H9 (cell line): ENCODE results near the gene NKAPL. TPM values are rescaled to one million over a fixed set of nuclear protein-coding genes. Genes with fewer than 3 reads are reported as not detected.

Experiments
- DNase-seq: peaks from one replicate; pipeline ENCODE4 v3.0.0-alpha.2; 2017
- H2AFZ ChIP-seq: one replicate; pipeline ENCODE4 v1.6.1; 2013; ENCODE audit warnings: mild to moderate bottlenecking, low read length, control low read depth, moderate library complexity
- H2AK5ac ChIP-seq: 2 replicates; pipeline ENCODE4 v1.6.1; 2013; ENCODE audit warnings: low read length, control low read depth, mixed read lengths; ENCODE audit not compliant: insufficient read length
- H2BK120ac ChIP-seq: one replicate; pipeline ENCODE4 v1.6.1; 2013; ENCODE audit warnings: low read depth, mild to moderate bottlenecking, low read length, control low read depth, inconsistent platforms; ENCODE audit not compliant: poor library complexity, severe bottlenecking
- H2BK12ac ChIP-seq: 2 replicates; pipeline ENCODE4 v1.6.1; 2013; ENCODE audit warnings: low read length, control low read depth, mixed read lengths, low read depth; ENCODE audit not compliant: insufficient read length
- H2BK15ac ChIP-seq: 2 replicates; pipeline ENCODE4 v1.6.1; 2013; ENCODE audit warnings: low read depth, low read length, control low read depth
- H2BK20ac ChIP-seq: one replicate; pipeline ENCODE4 v1.6.1; 2013; ENCODE audit warnings: low read depth, mild to moderate bottlenecking, low read length, control low read depth, inconsistent platforms; ENCODE audit not compliant: poor library complexity, severe bottlenecking
- H2BK5ac ChIP-seq: 2 replicates; pipeline ENCODE4 v1.6.1; 2013; ENCODE audit warnings: low read length, control low read depth, mixed read lengths; ENCODE audit not compliant: insufficient read length
- H3K14ac ChIP-seq: 2 replicates; pipeline ENCODE4 v1.6.1; 2013; ENCODE audit warnings: low read length, control low read depth; ENCODE audit not compliant: insufficient read depth
- H3K18ac ChIP-seq: 2 replicates; pipeline ENCODE4 v1.6.1; 2013; ENCODE audit warnings: low read depth, mild to moderate bottlenecking, mixed read lengths, low read length, control low read depth; ENCODE audit not compliant: insufficient read length
- H3K23ac ChIP-seq: 2 replicates; pipeline ENCODE4 v1.6.1; 2013; ENCODE audit warnings: low read length, control low read depth, mixed read lengths, low read depth; ENCODE audit not compliant: insufficient read length
- H3K23me2 ChIP-seq: 2 replicates; pipeline ENCODE4 v1.6.1; 2013; ENCODE audit warnings: low read depth, mild to moderate bottlenecking, mixed read lengths, low read length, control low read depth; ENCODE audit not compliant: insufficient read length, poor library complexity, severe bottlenecking
- H3K27ac ChIP-seq: 2 replicates; pipeline ENCODE4 v1.5.1; 2013; ENCODE audit warnings: low read length, control low read depth, mixed read lengths, low read depth; ENCODE audit not compliant: insufficient read length
- H3K27me3 ChIP-seq: 2 replicates; pipeline ENCODE4 v1.6.1; 2013; ENCODE audit warnings: low read length, control low read depth, inconsistent platforms; ENCODE audit not compliant: insufficient read depth
- H3K4ac ChIP-seq: 2 replicates; pipeline ENCODE4 v1.6.1; 2013; ENCODE audit warnings: low read depth, mild to moderate bottlenecking, control low read depth, inconsistent platforms, low read length, moderate library complexity
- H3K4me1 ChIP-seq: 2 replicates; pipeline ENCODE4 v1.6.1; 2013; ENCODE audit warnings: low read length, control low read depth, inconsistent platforms; ENCODE audit not compliant: insufficient read depth
- H3K4me2 ChIP-seq: 2 replicates; pipeline ENCODE4 v1.6.1; 2013; ENCODE audit warnings: low read length, control low read depth, mixed read lengths; ENCODE audit not compliant: insufficient read length, insufficient read depth
- H3K56ac ChIP-seq: 2 replicates; pipeline ENCODE4 v1.6.1; 2013; ENCODE audit warnings: low read depth, mild to moderate bottlenecking, mixed read lengths, low read length, control low read depth; ENCODE audit not compliant: insufficient read length
- H3K79me1 ChIP-seq: 2 replicates; pipeline ENCODE4 v1.6.1; 2013; ENCODE audit warnings: low read depth, mild to moderate bottlenecking, moderate library complexity, low read length, control low read depth, inconsistent platforms; ENCODE audit not compliant: insufficient read depth, poor library complexity, severe bottlenecking
- H3K79me2 ChIP-seq: 2 replicates; pipeline ENCODE4 v1.6.1; 2013; ENCODE audit warnings: low read length, control low read depth, inconsistent platforms; ENCODE audit not compliant: insufficient read depth
- H3K9ac ChIP-seq: 2 replicates; pipeline ENCODE4 v1.6.1; 2013; ENCODE audit warnings: low read length, control low read depth, mixed read lengths; ENCODE audit not compliant: insufficient read length; ENCODE audit errors: extremely low read depth
- H3K9me3 ChIP-seq: one replicate; pipeline ENCODE4 v1.6.1; 2013; ENCODE audit warnings: low read depth, low read length, inconsistent platforms; ENCODE audit not compliant: control insufficient read depth
- H3T11ph ChIP-seq: one replicate; pipeline ENCODE4 v1.6.1; 2013; ENCODE audit warnings: mild to moderate bottlenecking, low read length, control low read depth, inconsistent platforms
- H4K20me1 ChIP-seq: one replicate; pipeline ENCODE4 v1.6.1; 2013; ENCODE audit not compliant: control insufficient read depth, insufficient read length, insufficient read depth
- H4K5ac ChIP-seq: 2 replicates; pipeline ENCODE4 v1.6.1; 2013; ENCODE audit warnings: low read depth, mild to moderate bottlenecking, mixed read lengths, low read length, control low read depth; ENCODE audit not compliant: insufficient read length
- H4K8ac ChIP-seq: replicated peaks from 2 replicates; pipeline ENCODE4 v1.6.1; 2013; ENCODE audit warnings: low read length, control low read depth, mixed read lengths, low read depth; ENCODE audit not compliant: insufficient read length
- H4K91ac ChIP-seq: 2 replicates; pipeline ENCODE4 v1.6.1; 2013; ENCODE audit warnings: low read depth, mild to moderate bottlenecking, moderate library complexity, mixed read lengths, low read length, control low read depth; ENCODE audit not compliant: insufficient read length
- H3K27ac Mint-ChIP-seq, 3 experiments: 2 replicates in 2 of 3; 3 replicates in 1 of 3; pipeline ENCODE4 v1.8.0; 2020 to 2021; ENCODE audit warnings: mixed read lengths in 3 of 3, mild to moderate bottlenecking in 1 of 3, moderate library complexity in 1 of 3
- H3K27me3 Mint-ChIP-seq: 2 replicates; pipeline ENCODE4 v1.8.0; 2021; ENCODE audit warnings: low read depth, mild to moderate bottlenecking, moderate library complexity, mixed read lengths
- H3K36me3 Mint-ChIP-seq, 3 experiments: 2 replicates in 2 of 3; 3 replicates in 1 of 3; pipeline ENCODE4 v1.8.0; 2020 to 2021; ENCODE audit warnings: low read depth in 3 of 3, mixed read lengths in 3 of 3; ENCODE audit not compliant: insufficient read depth in 1 of 3
- H3K4me1 Mint-ChIP-seq, 2 experiments: 2 replicates each; pipeline ENCODE4 v1.8.0; 2020; ENCODE audit warnings: mixed read lengths in 2 of 2
- H3K4me3 Mint-ChIP-seq, 2 experiments: 2 replicates in 1 of 2; 3 replicates in 1 of 2; pipeline ENCODE4 v1.8.0; 2020 to 2021; ENCODE audit warnings: mild to moderate bottlenecking in 2 of 2, mixed read lengths in 2 of 2, moderate library complexity in 1 of 2
- H3K9me3 Mint-ChIP-seq, 2 experiments: 2 replicates in 1 of 2; 3 replicates in 1 of 2; pipeline ENCODE4 v1.8.0; 2020; ENCODE audit warnings: mild to moderate bottlenecking in 2 of 2, mixed read lengths in 2 of 2, moderate library complexity in 1 of 2
- WGBS: extraction: QIAGEN DNeasy Blood & Tissue Kit; methylation state at CpG from one replicate; pipeline ENCODE4 v1.1.7; 2013; ENCODE audit warnings: missing lambda C conversion rate, low lambda C conversion rate, mixed read lengths; ENCODE audit not compliant: insufficient read length; ENCODE audit errors: extremely low coverage; 5-methylcytosine and 5-hydroxymethylcytosine counted together
- total RNA-seq: library from RNA; stranded (reverse); gene quantifications from 2 replicates; pipeline ENCODE4 v1.2.1, GENCODE V29; 2021
- TF ChIP-seq, protein P1 (sequence below): fragments of 200-600 bp; sonication (generic); conservative IDR thresholded peaks from 3 replicates; pipeline ENCODE4 v1.8.0; 2021; ENCODE audit warnings: antibody characterized with exemption, mild to moderate bottlenecking

The NKAPL gene
- total RNA-seq, 1 experiment from 2014 or later, result not detected

DNA sequence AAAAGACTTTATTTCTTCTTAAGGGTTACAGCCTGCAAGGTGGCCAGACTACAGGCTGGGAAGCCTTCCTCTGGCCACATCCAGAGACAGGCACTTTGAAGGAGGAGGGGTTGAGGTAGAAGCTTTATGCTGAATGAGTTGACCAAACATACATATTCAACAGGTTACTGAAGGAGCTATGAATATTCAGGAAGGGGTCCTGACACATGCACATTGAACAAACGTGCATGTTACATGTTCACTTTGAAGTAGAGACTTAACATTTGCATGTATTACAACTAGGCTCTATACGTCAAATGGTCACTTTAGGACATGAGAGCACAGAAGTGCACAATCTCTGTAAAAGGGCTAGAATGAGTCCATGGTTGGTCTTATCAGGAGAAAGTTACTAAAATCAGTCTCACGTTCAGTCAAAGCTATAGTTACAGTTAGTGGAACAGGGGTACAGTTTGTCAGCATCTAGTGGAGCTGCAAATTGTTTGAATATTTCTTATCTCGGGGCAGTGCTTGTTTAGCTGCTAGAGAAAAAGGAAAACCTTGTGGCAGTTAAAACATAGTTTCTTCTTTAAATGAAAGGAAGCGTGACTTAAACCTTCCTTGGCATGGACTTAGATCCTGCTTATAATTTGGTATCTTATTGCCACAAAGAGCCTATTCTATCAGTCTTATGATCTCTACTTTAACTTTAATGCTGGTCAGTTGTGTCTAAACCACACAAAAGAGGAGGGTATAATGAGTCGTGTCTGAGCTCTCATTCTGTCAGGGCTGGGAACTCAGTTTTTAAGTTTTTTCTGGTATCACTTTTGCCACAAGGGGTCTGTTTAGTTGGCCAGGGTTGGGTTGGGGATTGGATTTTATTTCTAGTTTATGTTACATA, 38.6 kb upstream of the NKAPL start:
- Mint-ChIP-seq H3K36me3 (no peaks in the 10 kb centered on the region; a peak in 1 of 7 replicates), H3K27ac (no peak overlapping the region), H3K27me3 (peaks cover 82% of the 10 kb centered on the region), H3K9me3 (no peaks in the 10 kb centered on the region), H3K4me1 (peaks cover 6 to 16% of the 10 kb centered on the region in 2 experiments), H3K4me3 (no peak overlapping the region)
- H4K5ac ChIP-seq, result no peak overlapping the region
- no peak overlapping the region for H2AK5ac ChIP-seq
- no peaks in the 10 kb centered on the region for H3K79me2 ChIP-seq
- H4K8ac ChIP-seq, result no peak overlapping the region
- H3K9me3 ChIP-seq, result no peaks in the 10 kb centered on the region
- TF ChIP-seq, protein P1, sequence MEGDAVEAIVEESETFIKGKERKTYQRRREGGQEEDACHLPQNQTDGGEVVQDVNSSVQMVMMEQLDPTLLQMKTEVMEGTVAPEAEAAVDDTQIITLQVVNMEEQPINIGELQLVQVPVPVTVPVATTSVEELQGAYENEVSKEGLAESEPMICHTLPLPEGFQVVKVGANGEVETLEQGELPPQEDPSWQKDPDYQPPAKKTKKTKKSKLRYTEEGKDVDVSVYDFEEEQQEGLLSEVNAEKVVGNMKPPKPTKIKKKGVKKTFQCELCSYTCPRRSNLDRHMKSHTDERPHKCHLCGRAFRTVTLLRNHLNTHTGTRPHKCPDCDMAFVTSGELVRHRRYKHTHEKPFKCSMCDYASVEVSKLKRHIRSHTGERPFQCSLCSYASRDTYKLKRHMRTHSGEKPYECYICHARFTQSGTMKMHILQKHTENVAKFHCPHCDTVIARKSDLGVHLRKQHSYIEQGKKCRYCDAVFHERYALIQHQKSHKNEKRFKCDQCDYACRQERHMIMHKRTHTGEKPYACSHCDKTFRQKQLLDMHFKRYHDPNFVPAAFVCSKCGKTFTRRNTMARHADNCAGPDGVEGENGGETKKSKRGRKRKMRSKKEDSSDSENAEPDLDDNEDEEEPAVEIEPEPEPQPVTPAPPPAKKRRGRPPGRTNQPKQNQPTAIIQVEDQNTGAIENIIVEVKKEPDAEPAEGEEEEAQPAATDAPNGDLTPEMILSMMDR, result no peak
- no peak overlapping the region for H3K4ac ChIP-seq
- H3K79me1 ChIP-seq, result no peaks in the 10 kb centered on the region
- no peak overlapping the region for H2BK5ac ChIP-seq
- no peak overlapping the region for H2BK12ac ChIP-seq
- no peak overlapping the region for H2BK20ac ChIP-seq
- peaks cover 11% of the 10 kb centered on the region for H3K23me2 ChIP-seq
- no peak overlapping the region for H3K14ac ChIP-seq
- DNase-seq, result no peak
- no peak overlapping the region for H2BK15ac ChIP-seq
- no peaks in the 10 kb centered on the region for H4K20me1 ChIP-seq
- no peak overlapping the region for H2BK120ac ChIP-seq
- H3K27me3 ChIP-seq, result peaks cover 6% of the 10 kb centered on the region; the same call in 1 of the 2 replicates
- H3K56ac ChIP-seq, result no peak overlapping the region
- no peak overlapping the region for H3K9ac ChIP-seq
- no peak overlapping the region for H4K91ac ChIP-seq
- H3K27ac ChIP-seq, result no peak overlapping the region
- WGBS, result no CpG with 5 or more reads among the region's 6 CpGs
- H3K18ac ChIP-seq, result no peak overlapping the region
- no peak overlapping the region for H2AFZ ChIP-seq
- H3K23ac ChIP-seq, result no peak overlapping the region
- no peak overlapping the region for H3T11ph ChIP-seq
- H3K4me1 ChIP-seq, result no peaks in the 10 kb centered on the region
- H3K4me2 ChIP-seq, result no peak overlapping the region
